GM19397 (cell line): ENCODE measurements around the gene KBTBD4.

Source experiments
- ATAC-seq: cut with Tn5 transposase; IDR thresholded peaks from one replicate; pipeline ENCODE4 v1.9.1; 2021; ENCODE audit warnings: mild to moderate bottlenecking, moderate library complexity; ENCODE audit not compliant: unreplicated experiment

KBTBD4 gene

DNA sequence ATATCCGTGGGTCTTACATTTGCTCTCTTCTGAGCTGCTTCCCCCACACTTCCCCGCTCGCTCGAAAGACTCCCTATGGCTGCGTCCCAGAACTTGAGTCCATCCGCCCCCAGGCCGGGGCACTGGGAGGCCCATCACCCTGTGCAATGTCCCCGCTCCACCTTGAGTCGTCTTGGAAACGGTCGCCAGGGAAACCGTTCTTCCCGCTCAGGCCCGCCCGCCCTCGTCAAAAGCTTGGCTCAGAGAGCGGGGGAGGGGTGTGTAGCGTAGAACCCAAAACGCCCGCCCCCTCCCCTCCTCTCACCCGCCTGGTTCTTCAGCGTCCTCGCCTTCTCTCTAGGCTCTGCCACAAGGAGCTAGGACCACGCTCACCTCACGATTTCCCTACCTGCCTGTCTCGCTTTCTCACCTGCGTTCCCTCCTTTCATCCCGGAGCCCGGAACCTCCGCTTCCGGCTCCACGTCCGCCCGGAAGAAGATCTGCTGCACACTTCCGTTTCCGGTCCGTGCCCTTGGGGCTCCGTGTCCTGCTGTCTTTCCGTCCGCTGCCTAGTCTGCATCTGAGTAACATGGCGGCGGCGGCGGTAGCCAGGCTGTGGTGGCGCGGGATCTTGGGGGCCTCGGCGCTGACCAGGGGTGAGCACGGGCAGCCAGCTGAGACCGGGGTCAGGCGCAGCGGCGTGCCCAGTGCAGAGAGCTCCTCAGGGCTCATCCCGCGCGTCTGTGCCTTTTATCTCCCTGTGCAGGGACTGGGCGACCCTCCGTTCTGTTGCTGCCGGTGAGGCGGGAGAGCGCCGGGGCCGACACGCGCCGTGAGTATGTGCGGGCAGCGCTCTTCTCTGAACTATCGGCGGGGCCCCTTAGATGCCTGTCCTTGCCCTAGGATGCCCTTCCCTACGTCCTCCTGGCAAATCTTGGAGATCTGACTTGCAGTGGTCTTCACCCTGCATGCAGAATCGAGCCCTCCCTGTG, at the start of gene KBTBD4, which contains the start of gene NDUFS3:
Gene KBTBD4 (minus strand): TSS at position 447 of the 971 bp plus-strand sequence. CDS start 19 bp downstream, at position 428.
Gene NDUFS3 (plus strand): TSS at position 551 of the 971 bp plus-strand sequence. CDS start 18 bp downstream, at position 569.
- ATAC-seq: peak; percentile 93

- no peak for ATAC-seq
Measured at GRCh38 chr11:47628026-47628425, 49.3 kb upstream of the KBTBD4 start.

- ATAC-seq: no peak
Measured at GRCh38 chr11:47626234-47626633, 47.5 kb upstream of the KBTBD4 start.

DNA sequence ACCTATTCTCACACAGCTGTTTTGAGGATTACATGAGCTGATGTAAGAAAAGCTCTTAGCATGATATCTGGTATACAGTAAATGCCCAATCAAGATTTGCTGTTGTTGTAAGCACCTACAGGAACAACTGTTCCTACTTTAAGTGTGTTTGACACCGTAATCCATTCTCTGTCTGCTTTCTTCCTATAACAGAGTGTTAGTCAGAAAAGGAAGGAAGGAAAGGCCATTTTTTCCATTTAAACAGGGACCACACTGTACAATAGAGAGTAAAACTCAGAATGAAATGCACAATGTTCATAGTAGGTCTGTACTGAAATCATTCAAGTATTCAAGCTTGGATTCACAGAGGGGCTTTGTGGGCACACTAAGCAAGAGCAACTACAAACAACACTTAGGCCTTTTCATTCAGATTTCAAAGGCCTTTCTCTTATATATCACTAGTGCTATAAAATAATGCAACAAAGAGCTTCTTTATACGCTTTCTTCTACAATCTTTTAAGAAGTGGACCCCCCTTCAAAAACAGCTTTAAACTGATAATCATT, 42.1 kb upstream of the KBTBD4 start:
- ATAC-seq: no peak

DNA sequence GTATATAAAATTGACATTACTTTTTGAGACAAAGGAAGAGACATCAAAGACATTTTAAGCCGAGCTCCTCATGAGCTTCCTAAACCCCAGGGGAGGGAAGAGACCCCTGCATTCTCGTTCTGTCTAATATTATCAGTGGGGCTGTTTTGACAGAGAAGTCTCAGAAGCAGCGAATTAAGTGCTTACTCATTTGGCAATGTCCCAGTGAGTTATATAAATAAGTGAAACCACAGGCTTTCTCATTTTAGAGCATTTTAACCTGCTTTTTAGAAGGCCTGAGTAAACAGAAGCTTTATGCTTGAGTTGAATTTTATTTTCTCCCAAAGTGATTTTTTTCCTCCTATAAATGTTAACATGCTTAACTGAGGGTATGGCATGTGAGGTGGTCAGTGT, 38.6 kb upstream of the KBTBD4 start:
- no peak for ATAC-seq

- no peak for ATAC-seq
Measured at GRCh38 chr11:47616726-47617416, 38.1 kb upstream of the KBTBD4 start.

- ATAC-seq: no peak
Measured at GRCh38 chr11:47615249-47615648, 36.5 kb upstream of the KBTBD4 start.

GRCh38 chr11:47611348-47611794, 32.6 kb upstream of the KBTBD4 start:
- ATAC-seq: peak; percentile 74

GRCh38 chr11:47609675-47610074, 30.9 kb upstream of the KBTBD4 start:
- no peak for ATAC-seq

GRCh38 chr11:47607380-47607779, 28.6 kb upstream of the KBTBD4 start:
- ATAC-seq: no peak

- no peak for ATAC-seq
Measured at GRCh38 chr11:47606731-47607130, 28.0 kb upstream of the KBTBD4 start.

DNA sequence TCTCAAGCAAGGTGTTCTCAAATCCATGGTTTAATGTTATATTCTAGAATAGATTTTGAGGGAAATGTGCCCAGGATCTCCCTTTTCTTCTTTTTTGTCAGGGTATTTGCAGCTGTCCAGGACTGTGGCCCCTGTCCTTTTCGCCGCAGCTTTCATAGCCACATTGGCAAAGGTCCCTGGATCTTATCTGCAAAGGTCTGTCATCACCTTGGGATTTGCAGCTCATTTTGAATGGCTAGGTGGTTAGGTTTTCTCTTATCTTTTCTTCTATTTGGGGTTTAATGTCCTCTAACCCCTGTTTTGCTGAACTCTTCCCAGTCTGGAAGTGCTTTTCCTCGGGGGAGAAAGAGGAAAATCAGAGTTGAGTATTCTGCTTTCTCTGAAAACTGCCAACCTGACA, 27.2 kb upstream of the KBTBD4 start:
- no peak for ATAC-seq

GRCh38 chr11:47603295-47603694, 24.5 kb upstream of the KBTBD4 start:
- ATAC-seq: no peak

DNA sequence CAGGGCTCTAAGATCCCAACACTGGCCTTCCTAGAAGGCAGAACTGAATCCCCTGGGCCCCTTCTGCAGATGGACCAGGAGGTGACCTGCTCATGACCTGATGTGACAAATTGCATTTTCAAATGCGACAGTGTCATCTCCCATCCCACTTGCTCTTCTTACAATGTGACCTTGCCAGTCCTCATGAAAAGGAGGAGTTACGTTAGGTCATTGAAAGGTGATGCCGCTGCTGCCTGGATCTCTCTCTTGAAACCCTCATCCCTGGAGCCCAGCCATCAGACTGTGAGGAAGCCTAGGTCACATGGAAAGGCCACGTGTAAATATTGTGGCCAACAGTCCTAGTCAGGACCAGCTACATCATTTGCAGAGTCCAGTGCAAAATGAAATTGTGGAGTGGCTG, 21.1 kb upstream of the KBTBD4 start:
- ATAC-seq: no peak

- ATAC-seq: no peak
Measured at GRCh38 chr11:47595967-47596366, 17.2 kb upstream of the KBTBD4 start.

DNA sequence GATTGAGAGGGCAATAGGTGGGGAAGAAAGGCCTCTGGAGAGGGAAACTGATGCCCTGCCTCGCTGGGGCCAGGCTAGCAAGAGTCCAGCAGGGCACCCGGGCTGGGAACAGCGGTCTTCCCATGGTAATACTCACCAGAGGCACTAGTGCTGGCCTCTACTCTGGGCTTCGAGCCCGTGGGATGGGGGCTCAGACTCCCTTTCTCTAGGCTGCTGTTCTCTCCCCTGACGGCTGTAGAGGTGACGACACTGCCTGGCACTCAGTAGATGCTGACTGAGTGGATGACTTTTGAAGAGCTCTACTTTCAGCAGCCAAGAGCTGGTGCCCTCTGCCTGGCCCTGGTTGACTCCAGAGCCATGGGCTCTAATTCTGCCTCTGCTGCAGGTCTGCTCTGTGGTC, 16.3 kb upstream of the KBTBD4 start:
- no peak for ATAC-seq

DNA sequence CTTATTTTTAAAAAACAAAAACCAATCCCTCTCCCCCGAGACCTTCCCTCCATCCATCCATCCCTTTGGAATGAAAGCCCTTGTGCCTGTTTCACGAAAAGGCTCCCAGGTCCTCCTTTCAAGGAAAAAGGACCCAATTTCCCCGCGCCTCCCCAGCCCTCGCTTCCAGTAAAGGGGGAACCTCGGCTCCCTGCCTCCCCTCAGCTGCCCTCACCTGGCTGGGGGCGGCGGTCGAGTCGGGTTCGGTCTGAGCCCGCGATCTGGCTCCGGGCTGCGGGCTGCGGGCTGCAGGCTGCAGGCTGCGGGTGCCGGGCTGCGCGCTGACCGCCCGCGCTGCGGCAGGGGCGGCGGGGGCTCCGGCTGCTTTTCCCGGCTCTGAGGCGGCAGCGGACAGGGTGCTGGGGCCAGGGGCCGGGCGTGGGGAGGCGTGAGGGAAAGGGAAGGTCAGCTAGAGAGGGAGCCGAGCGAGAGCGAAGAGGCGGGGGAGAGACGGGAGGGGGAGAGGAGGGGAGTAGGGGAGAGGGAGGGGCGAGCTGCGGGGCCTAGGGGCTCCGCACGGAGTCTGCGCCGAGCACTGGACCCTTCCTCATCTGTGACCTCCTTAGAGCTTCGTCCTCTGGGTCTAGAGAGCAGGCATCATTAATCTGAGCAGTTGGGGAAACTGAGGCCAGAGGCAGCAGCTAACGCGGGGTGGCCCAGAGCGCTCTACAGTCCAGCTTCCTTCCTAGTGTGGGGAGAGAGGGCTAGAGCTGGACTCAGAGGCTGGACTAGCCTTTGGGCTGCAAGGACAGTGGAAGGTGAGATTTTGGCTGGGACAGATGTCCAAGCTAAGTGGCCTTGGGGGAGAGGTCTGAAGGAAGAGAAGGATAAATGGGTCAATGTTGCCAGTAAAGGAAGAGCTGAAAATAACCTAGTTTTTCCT, 15.4 kb upstream of the KBTBD4 start, which contains the start of gene C1QTNF4:
Gene C1QTNF4 (minus strand): TSS at position 478 of the 922 bp plus-strand sequence. CDS start 3,601 bp downstream, outside the sequence.
- ATAC-seq: no peak

GRCh38 chr11:47593492-47593933, 14.7 kb upstream of the KBTBD4 start:
- no peak for ATAC-seq

GRCh38 chr11:47592970-47593369, 14.2 kb upstream of the KBTBD4 start:
- ATAC-seq: no peak

DNA sequence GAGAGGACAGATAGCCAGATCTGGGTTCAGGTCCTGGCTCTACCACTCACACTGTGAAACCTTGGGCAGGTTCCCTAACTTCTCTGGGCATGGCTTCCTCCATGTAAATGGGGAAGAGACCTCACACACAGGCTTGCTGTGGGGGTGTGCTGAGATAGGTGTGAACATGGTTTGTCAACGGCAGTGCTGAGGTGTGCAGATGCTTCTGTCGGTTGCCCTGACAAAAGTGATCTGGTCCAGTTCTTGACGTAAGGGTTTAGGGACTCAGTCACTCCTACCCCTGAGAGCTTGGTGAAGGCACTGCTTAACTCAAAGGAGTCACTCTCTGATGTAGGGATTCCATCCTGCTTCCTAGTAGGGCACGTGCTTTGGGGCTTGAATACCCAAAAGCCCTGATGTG, 13.5 kb upstream of the KBTBD4 start:
- no peak for ATAC-seq
